Skeletal muscle satellite cell (primary cell): ENCODE measurements around the gene CFAP157.
A peak's percentile ranks its signal among the peaks of the same experiment; 100 is the strongest.

Experiments used
- H3K27me3 ChIP-seq: 2 replicates; pipeline ENCODE4 v1.7.0; 2013; ENCODE audit warnings: low read length; ENCODE audit not compliant: control insufficient read depth, insufficient read depth
- H3K36me3 ChIP-seq: 2 replicates; pipeline ENCODE4 v1.7.0; 2013; ENCODE audit warnings: mild to moderate bottlenecking, control low read depth, low read length; ENCODE audit not compliant: insufficient read depth
- H3K4me1 ChIP-seq: 2 replicates; pipeline ENCODE4 v1.7.0; 2013; ENCODE audit warnings: low read length; ENCODE audit not compliant: control insufficient read depth, insufficient read depth
- H3K4me2 ChIP-seq: 2 replicates; pipeline ENCODE4 v1.7.0; 2013; ENCODE audit warnings: mild to moderate bottlenecking, low read length
- H3K4me3 ChIP-seq: 2 replicates; pipeline ENCODE4 v1.7.0; 2013; ENCODE audit warnings: low read length
- H3K9ac ChIP-seq: 2 replicates; pipeline ENCODE4 v1.7.0; 2013; ENCODE audit warnings: mild to moderate bottlenecking, low read depth, low read length, moderate library complexity
- H3K9me3 ChIP-seq: replicated peaks from 2 replicates; pipeline ENCODE4 v1.7.0; 2013; ENCODE audit warnings: mild to moderate bottlenecking, control low read depth, low read length

The CFAP157 gene

DNA sequence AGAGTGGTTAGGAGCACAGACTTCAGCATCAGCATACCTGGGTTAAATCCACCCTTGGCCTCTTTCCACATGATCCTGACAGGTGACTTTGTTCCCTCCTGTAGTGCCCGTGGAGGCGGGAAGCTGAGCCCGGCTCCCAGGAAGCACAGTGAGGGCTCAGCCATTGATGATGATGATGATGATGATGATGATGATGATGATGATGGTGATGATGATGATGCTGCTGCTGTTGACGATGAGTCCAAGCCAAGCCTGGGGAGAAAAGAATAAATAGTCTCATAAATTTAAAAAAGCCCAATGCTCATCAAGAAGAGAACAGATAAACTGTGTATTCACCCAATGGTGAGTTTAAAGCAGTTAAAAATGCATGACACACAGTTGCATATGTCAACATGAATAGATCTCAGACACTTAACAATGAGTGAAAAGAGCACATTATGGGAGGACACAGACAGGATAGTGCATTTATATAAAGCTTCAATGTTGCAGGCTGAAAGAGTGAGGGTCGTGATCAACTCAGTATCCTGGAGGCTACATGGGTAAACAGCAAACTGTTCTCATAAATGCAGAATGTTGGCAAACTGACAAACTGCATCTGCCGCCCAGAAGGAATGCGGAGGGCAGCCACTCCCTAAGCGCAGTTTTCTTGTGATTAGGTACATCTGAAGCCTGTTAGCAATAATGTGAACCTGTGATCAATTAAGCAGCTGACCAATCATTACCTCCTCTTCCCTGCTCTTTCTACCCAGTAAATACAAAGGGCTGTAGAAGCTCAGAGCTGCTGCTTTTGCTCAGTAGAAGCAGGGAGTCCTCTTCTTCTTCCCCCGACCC is 11.7 kb upstream of the CFAP157 start:
- Histone ChIP-seq H3K4me2 (no peak overlapping the region), H3K4me3 (no peak overlapping the region), H3K9me3 (no peaks in the 10 kb centered on the region), H3K36me3 (peaks cover 13% of the 10 kb centered on the region), H3K27me3 (no peaks in the 10 kb centered on the region), H3K9ac (no peak overlapping the region), H3K4me1 (peaks cover 14% of the 10 kb centered on the region)

- Histone ChIP-seq H3K9me3 (no peaks in the 10 kb centered on the region), H3K4me3 (no peak overlapping the region), H3K36me3 (peaks cover 6% of the 10 kb centered on the region), H3K27me3 (no peaks in the 10 kb centered on the region), H3K4me2 (no peak overlapping the region), H3K4me1 (peaks cover 14% of the 10 kb centered on the region), H3K9ac (no peak overlapping the region)
Observed at GRCh38 chr9:127697575-127697974, 9.2 kb upstream of the CFAP157 start.

- no peaks in the 10 kb centered on the region for H3K9me3 ChIP-seq
- H3K4me2 ChIP-seq, result no peak overlapping the region
- H3K36me3 ChIP-seq, result peaks cover under 1% of the 10 kb centered on the region
Observed at GRCh38 chr9:127698386-127698785, 8.4 kb upstream of the CFAP157 start.

GRCh38 chr9:127698985-127699670 is 7.7 kb upstream of the CFAP157 start:
- Histone ChIP-seq H3K4me1 (peaks cover 14% of the 10 kb centered on the region), H3K9ac (peak overlapping the region; percentile 20), H3K36me3 (no peaks in the 10 kb centered on the region), H3K4me3 (peak overlapping the region; percentile 58), H3K9me3 (no peaks in the 10 kb centered on the region), H3K4me2 (peak overlapping the region; percentile 68), H3K27me3 (no peaks in the 10 kb centered on the region)

More at GRCh38 chr9:127698386-127698785, 8.4 kb upstream of the CFAP157 start:
- H3K4me3 ChIP-seq, result no peak overlapping the region
- no peaks in the 10 kb centered on the region for H3K27me3 ChIP-seq
- H3K4me1 ChIP-seq, result peaks cover 14% of the 10 kb centered on the region
- no peak overlapping the region for H3K9ac ChIP-seq

DNA sequence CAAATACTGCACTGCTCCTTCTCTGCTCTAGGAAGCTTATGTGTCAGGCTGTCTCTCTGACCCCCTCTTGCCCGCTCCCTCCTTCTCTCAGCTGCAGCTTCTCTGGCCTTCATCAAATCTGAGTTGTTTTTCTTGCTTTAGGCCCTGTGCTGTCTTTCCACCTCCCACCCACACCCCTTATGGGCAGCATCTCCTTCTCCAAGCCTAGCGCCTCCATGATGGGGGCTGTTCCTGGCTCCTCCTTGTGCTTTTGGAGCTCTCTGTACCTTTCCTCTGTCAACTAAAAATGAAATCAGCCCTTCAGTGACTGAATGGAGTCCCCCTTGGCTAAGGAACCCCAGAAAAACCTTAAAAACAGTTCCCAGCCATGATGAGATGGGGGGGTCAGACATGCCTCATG is 6.6 kb upstream of the CFAP157 start:
- Histone ChIP-seq H3K9me3 (no peaks in the 10 kb centered on the region), H3K4me1 (peaks cover 14% of the 10 kb centered on the region), H3K27me3 (no peaks in the 10 kb centered on the region), H3K9ac (no peak overlapping the region), H3K4me3 (no peak overlapping the region), H3K36me3 (no peaks in the 10 kb centered on the region), H3K4me2 (no peak overlapping the region)

GRCh38 chr9:127700594-127701255 is 6.1 kb upstream of the CFAP157 start:
- Histone ChIP-seq H3K27me3 (no peaks in the 10 kb centered on the region), H3K4me3 (no peak overlapping the region), H3K9ac (no peak overlapping the region), H3K4me2 (no peak overlapping the region), H3K36me3 (no peaks in the 10 kb centered on the region), H3K9me3 (no peaks in the 10 kb centered on the region), H3K4me1 (peaks cover 9% of the 10 kb centered on the region)

DNA sequence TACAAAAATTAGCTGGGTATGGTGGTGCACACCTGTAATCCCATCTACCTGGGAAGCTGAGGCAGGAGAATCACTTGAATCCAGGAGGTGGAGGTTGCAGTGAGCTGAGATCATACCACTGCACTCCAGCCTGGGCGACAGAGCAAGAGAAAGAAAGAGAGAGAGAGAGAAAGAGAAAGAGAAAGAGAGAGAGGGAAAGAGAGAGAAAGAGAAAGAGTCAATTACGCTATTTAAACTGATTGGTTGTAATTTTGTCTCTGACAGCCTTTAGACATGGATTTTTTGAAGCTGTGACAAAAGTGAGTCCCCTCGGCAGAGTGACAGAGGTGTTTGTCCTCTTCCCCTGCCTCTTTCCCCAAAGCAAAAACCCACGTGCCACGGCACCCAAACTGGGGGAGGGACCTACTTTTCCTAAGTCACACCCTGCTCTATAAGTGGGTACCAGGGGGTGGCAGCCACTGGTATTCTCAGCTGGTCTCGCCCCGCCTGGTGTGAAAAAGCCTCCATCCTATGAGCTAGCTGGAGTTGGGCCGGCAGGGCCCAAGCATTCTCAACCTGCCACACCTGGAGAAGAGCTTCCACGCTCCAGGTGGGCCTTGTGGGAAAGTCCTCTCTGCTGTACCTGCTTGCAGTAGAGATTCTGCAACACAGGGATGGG is 3.4 kb upstream of the CFAP157 start:
- H3K9me3 ChIP-seq, result no peaks in the 10 kb centered on the region
- no peaks in the 10 kb centered on the region for H3K27me3 ChIP-seq
- no peak overlapping the region for H3K4me3 ChIP-seq
- H3K4me2 ChIP-seq, result no peak overlapping the region
- no peak overlapping the region for H3K9ac ChIP-seq
- H3K4me1 ChIP-seq, result peaks cover 9% of the 10 kb centered on the region
- no peaks in the 10 kb centered on the region for H3K36me3 ChIP-seq

GRCh38 chr9:127705577-127706379 is 1.0 kb upstream of the CFAP157 start:
- H3K9ac ChIP-seq, result no peak overlapping the region
- no peak overlapping the region for H3K4me3 ChIP-seq
- H3K36me3 ChIP-seq, result no peaks in the 10 kb centered on the region
- H3K27me3 ChIP-seq, result no peaks in the 10 kb centered on the region
- H3K4me1 ChIP-seq, result no peaks in the 10 kb centered on the region
- no peaks in the 10 kb centered on the region for H3K9me3 ChIP-seq
- H3K4me2 ChIP-seq, result no peak overlapping the region

DNA sequence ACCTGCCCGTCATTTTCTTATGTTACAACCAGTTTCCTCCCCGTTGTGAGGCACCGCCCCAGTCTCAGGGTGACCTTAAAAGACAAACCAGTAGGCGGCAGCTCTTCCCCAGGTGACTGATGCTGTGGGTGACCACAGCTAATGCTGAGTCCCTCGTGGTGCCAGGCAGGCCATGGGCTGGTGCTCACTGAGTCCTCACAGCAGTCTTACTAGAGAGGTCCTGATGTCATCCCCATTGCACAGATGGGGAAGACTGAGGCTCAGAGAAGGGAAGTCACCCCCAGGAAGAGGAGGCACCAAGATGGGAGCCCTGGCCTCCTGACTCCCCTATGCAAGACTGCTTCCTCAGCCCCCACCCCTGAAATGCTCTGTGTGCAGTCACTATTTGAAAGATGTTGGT is 978 bp downstream of the CFAP157 start:
- Histone ChIP-seq H3K27me3 (no peaks in the 10 kb centered on the region), H3K4me2 (no peak overlapping the region), H3K9ac (no peak overlapping the region), H3K36me3 (no peaks in the 10 kb centered on the region), H3K4me3 (no peak overlapping the region), H3K9me3 (no peaks in the 10 kb centered on the region), H3K4me1 (no peaks in the 10 kb centered on the region)

- H3K36me3 ChIP-seq, result no peaks in the 10 kb centered on the region
- no peaks in the 10 kb centered on the region for H3K9me3 ChIP-seq
- no peak overlapping the region for H3K9ac ChIP-seq
- no peak overlapping the region for H3K4me3 ChIP-seq
- H3K4me2 ChIP-seq, result no peak overlapping the region
- H3K27me3 ChIP-seq, result no peaks in the 10 kb centered on the region
- peaks cover 2% of the 10 kb centered on the region for H3K4me1 ChIP-seq
Observed at GRCh38 chr9:127708952-127709587, 2.3 kb downstream of the CFAP157 start.
